ENCODE data around the gene NOXO1. TPM values are rescaled to one million over a fixed set of nuclear protein-coding genes. Genes with fewer than 3 reads are reported as not detected.

NOXO1 gene
- total RNA-seq, 3 donors from 2014 or later (not counting 1 experiment from before 2014, with no cell fraction given): not detected

GRCh38 chr16:1979271-1980029, 1.8 kb downstream of the NOXO1 start:
- peaks cover 39% of the 10 kb centered on the region for H3K36me3 ChIP-seq (ENCODE audit: control insufficient read depth, insufficient read depth, low read length)
- Mint-ChIP-seq H3K27me3 (ENCODE audit: low read depth in 2 of 2) (peaks cover 0 to 12% of the 10 kb centered on the region in 2 donors), H3K27ac (no peak overlapping the region), H3K4me1 (peaks cover under 1 to 4% of the 10 kb centered on the region in 2 donors), H3K9me3 (no peaks in the 10 kb centered on the region), H3K4me3 (no peak overlapping the region), H3K36me3 (no peaks in the 10 kb centered on the region)
- intact Hi-C loops (cut with micrococcal nuclease): no loop called here
- DNase-seq: peak in 1 of 2 donors; percentile 34
- peaks cover 14% of the 10 kb centered on the region for H3K4me1 ChIP-seq (ENCODE audit: control insufficient read depth, insufficient read depth, low read length)
- TF ChIP-seq CTCF (IDR thresholded peaks at IDR 0.05): no peak
- ATAC-seq: no peak
- no peak overlapping the region for H3K4me3 ChIP-seq (ENCODE audit: low read length)
- H3K27me3 ChIP-seq (ENCODE audit: control insufficient read depth, insufficient read depth, low read length): peaks cover 31% of the 10 kb centered on the region
- no peak overlapping the region for H3K27ac ChIP-seq (ENCODE audit: low read length)
- no peaks in the 10 kb centered on the region for H3K9me3 ChIP-seq (ENCODE audit: control insufficient read depth, insufficient read depth, low read length)
- 28% methylated on average over 70 of the region's 70 CpGs for WGBS (ENCODE audit: insufficient coverage)

- Histone ChIP-seq H3K4me3 (ENCODE audit: low read length) (no peak overlapping the region), H3K27ac (ENCODE audit: low read length) (no peak overlapping the region), H3K4me1 (ENCODE audit: control insufficient read depth, insufficient read depth, low read length) (peaks cover 13% of the 10 kb centered on the region), H3K9me3 (ENCODE audit: control insufficient read depth, insufficient read depth, low read length) (no peaks in the 10 kb centered on the region), H3K36me3 (ENCODE audit: control insufficient read depth, insufficient read depth, low read length) (peaks cover 42% of the 10 kb centered on the region), H3K27me3 (ENCODE audit: control insufficient read depth, insufficient read depth, low read length) (peaks cover 31% of the 10 kb centered on the region)
- peaks cover 0 to 4% of the 10 kb centered on the region in 2 donors for H3K4me1 Mint-ChIP-seq
- TF ChIP-seq CTCF (IDR thresholded peaks at IDR 0.05): no peak
- H3K36me3 Mint-ChIP-seq: no peaks in the 10 kb centered on the region
- WGBS (ENCODE audit: insufficient coverage): 94% methylated on average over 37 of the region's 37 CpGs
- peaks cover 0 to 12% of the 10 kb centered on the region in 2 donors for H3K27me3 Mint-ChIP-seq (ENCODE audit: low read depth in 2 of 2)
- DNase-seq: no peak
- intact Hi-C loops (cut with micrococcal nuclease): no loop called here
- no peak overlapping the region for H3K27ac Mint-ChIP-seq
- no peaks in the 10 kb centered on the region for H3K9me3 Mint-ChIP-seq
- H3K4me3 Mint-ChIP-seq: no peak overlapping the region
- no peak for ATAC-seq
Observed at GRCh38 chr16:1978476-1979120, 2.7 kb downstream of the NOXO1 start.

- H3K9me3 ChIP-seq (ENCODE audit: control insufficient read depth, insufficient read depth, low read length): no peaks in the 10 kb centered on the region
- H3K36me3 Mint-ChIP-seq: no peaks in the 10 kb centered on the region
- ATAC-seq (no peak), DNase-seq (no peak)
- H3K27ac Mint-ChIP-seq: no peak overlapping the region
- no peak overlapping the region for H3K27ac ChIP-seq (ENCODE audit: low read length)
- H3K9me3 Mint-ChIP-seq: no peaks in the 10 kb centered on the region
- TF ChIP-seq CTCF (IDR thresholded peaks at IDR 0.05): no peak
- H3K4me1 ChIP-seq (ENCODE audit: control insufficient read depth, insufficient read depth, low read length): peaks cover 11% of the 10 kb centered on the region
- H3K4me3 Mint-ChIP-seq: no peak overlapping the region
- peaks cover under 1 to 3% of the 10 kb centered on the region in 2 donors for H3K4me1 Mint-ChIP-seq
- H3K4me3 ChIP-seq (ENCODE audit: low read length): no peak overlapping the region
- H3K36me3 ChIP-seq (ENCODE audit: control insufficient read depth, insufficient read depth, low read length): peaks cover 42% of the 10 kb centered on the region
- peaks cover 0 to 8% of the 10 kb centered on the region in 2 donors for H3K27me3 Mint-ChIP-seq (ENCODE audit: low read depth in 2 of 2)
- H3K27me3 ChIP-seq (ENCODE audit: control insufficient read depth, insufficient read depth, low read length): peaks cover 29% of the 10 kb centered on the region
- 98% methylated on average over 18 of the region's 18 CpGs for WGBS (ENCODE audit: insufficient coverage)
- intact Hi-C loops (cut with micrococcal nuclease): no loop called here
Observed at GRCh38 chr16:1977875-1978268, 3.4 kb downstream of the NOXO1 start.

All from natural killer cell (primary cell).